GM18951 (cell line): ENCODE data around the gene HNRNPL.
"Not testable (repeated sequence)": the region's sequence is repeated elsewhere in the genome, so short reads cannot be mapped to it uniquely, and the experiment has no call there.

Experiments used
- POLR2A ChIP-seq: IDR thresholded peaks from 4 replicates; pipeline ENCODE4 v1.6.1; 2011; ENCODE audit warnings: mild to moderate bottlenecking; ENCODE audit not compliant: insufficient read length, insufficient read depth; ENCODE audit errors: extremely low read depth
- in situ Hi-C: fragments of 300-500 bp; cut with MboI; formaldehyde crosslinking; loops from one replicate; pipeline ENCODE4 v1.12.0; 2022; ENCODE audit warnings: low sequenced_read_pairs, mixed read lengths, inconsistent platforms; ENCODE audit not compliant: unreplicated experiment

Gene HNRNPL

DNA sequence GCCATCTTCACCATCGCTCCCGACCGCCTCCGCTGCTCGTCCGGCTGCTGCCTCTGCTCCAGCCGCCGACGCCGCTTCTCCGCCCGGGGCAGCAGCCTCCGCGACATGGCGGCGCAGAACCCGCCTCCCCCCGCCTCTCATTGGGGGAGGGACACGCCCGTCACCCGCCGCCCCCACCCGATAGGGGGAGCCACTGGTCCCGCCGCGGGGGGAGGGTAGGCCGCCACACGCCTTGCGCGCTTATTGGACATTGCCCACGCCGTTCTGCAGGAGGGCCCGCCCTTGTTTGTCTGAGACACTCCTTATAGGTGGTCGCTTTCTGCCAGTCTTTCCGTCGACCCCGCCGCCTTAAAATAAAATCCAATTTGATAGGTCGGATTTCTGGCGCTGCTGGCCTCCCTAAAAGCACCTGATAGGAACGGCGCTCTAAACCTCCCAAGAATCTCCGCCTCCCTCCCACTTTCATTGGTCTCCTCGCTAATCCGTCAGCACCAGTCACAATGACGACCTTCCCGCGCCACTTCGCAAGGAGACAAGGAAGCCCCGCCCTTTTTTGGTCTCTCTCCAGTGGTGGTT is at the start of gene HNRNPL:
TSS of gene HNRNPL (minus strand) at position 127 of the 576 bp plus-strand sequence. CDS start at position 107, 20 bp downstream.
- in situ Hi-C loops, result no loop called here
- TF ChIP-seq POLR2A, result peak; percentile 93

DNA sequence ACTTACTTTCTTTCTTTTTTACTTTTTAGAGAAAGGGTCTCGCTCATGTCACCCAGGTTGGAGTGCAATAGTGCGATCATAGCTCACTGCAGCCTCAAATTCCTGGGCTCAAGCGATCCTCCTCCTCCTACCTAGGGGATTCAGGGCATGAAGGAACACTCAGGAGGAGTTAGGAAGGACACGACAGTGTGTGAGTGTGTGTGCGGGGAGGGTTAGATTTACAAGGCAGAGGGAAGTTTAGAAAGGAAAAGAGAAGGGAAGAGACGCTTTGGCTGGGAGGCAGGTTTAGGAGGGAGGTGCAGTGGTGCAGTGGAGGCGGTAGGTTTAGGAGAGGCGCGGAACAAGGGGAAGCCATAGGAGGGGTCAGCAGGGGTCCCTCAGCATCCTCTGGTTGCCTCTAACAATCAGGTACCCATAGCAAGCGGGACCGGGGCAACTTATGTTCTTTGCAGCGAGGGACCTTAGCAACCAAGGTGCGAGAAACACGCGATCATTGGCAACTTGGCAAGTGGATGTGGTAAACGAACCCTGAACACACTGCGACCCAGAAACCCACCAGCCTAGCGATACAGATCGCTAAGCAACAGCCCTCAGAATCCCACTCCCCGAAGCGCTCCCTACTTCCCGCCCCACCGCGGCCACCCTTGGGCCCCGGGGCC is 49.1 kb upstream of the HNRNPL start:
- in situ Hi-C loops, result no loop called here
- no peak for TF ChIP-seq POLR2A

DNA sequence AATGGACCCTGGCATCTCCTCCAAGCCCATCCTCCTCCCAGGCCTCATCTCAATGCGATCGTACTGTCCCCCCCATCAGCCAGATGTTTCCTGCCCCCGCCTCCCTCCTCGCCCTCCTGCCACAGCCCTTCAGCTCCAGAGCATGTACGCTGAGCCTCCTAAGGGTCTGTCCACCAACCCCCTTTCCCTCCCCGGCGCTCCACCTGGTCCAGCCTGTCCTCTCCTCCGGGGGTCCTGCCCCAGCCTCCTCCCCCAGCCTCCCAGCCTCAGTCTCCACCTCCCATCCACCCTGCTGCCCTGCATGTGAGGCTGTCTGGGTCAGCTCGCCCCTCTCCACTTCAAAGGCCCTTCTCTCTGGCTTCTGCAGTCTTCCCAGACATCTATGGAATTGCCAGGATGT is 45.2 kb upstream of the HNRNPL start:
- TF ChIP-seq POLR2A, result no peak

GRCh38 chr19:38893341-38893771 is 43.6 kb upstream of the HNRNPL start:
- in situ Hi-C loops, result no loop called here
- TF ChIP-seq POLR2A, result no peak

More for the DNA sequence above, 45.2 kb upstream of the HNRNPL start:
- in situ Hi-C loops, result no loop called here

DNA sequence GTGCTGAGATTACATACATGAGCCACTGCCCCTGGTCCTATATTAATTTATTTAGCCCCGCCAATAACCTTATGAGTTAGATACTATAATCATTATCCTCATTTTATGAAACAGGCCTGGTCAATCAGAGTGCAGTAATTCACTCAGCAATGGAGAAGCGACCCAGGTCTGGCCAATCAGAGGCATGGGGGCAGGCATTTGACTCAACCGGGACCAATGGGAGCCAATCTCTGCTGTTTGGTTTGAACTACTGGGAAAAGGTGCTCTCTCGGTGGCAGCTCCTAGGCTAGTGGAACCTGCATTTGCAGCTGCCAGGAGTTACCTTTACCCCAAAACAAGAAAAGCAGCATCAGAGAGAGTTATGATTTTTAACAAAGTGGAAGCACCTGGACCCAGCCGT is 43.1 kb upstream of the HNRNPL start:
- in situ Hi-C loops, result no loop called here
- no peak for TF ChIP-seq POLR2A

- no peak for TF ChIP-seq POLR2A
These were observed 42.0 kb upstream of the HNRNPL start for GRCh38 chr19:38891771-38892170.

GRCh38 chr19:38890686-38891085 is 40.9 kb upstream of the HNRNPL start:
- in situ Hi-C loops, result no loop called here

More at GRCh38 chr19:38891771-38892170, 42.0 kb upstream of the HNRNPL start:
- in situ Hi-C loops, result no loop called here

GRCh38 chr19:38889803-38890202 is 40.0 kb upstream of the HNRNPL start:
- no peak for TF ChIP-seq POLR2A
- in situ Hi-C loops, result no loop called here

More at GRCh38 chr19:38890686-38891085, 40.9 kb upstream of the HNRNPL start:
- no peak for TF ChIP-seq POLR2A

DNA sequence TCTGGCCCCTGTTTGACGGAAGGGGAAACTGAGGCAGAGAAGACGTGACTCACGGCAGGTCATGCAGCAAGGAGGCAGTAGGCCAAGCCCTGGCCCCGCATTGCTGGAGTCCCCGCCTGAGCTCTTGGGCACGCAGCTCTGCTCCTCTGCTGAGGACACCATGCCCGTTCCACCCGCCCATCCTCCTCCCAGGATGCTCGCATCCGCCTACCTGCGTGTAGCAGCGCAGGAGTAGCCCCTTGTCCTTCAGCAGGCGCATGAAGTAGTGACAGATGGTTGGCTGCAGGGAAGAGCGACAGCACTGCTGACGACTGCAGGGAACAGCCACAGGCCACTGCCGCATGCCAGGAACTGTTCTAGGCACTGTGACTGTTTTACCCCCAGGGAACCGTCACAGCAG is 39.1 kb upstream of the HNRNPL start:
- no peak for TF ChIP-seq POLR2A
- in situ Hi-C loops, result no loop called here

DNA sequence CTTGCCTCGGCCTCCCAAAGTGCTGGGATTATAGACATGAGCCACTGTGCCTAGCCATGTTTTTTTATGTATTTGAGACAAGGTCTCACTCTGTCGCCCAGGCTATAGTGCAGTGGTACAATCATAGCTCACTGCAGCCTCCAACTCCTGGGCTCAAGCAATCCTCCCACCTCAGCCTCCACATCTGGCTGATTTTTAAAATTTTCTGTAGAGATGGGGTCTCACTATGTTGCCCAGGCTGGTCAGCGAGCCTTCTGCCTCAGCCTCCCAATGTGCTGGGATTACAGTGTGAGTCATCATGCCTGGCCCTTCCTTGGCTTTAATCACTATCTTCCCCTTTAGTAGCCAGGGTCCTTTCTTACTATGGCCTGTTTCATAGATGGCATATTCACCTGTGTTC is 34.9 kb upstream of the HNRNPL start:
- in situ Hi-C loops, result not testable (repeated sequence)

DNA sequence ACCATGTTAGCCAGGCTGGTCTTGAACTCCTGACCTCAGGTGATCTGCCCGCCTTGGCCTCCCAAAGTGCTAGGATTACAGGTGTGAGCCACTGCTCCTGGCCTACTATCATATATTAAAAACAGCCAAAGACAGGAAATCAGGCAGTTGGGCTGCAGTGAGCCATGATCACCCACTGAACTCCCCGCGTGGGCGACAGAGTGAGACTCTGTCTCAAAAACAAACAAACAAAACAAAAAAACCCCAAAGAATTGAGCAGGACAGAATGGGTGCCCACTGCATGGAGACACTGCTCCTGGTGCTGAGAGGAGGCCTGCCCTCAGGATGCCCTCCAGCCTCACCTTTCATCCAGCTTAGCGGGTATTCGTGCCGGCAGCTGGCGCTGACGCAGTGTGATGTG is 33.5 kb upstream of the HNRNPL start:
- in situ Hi-C loops, result no loop called here

DNA sequence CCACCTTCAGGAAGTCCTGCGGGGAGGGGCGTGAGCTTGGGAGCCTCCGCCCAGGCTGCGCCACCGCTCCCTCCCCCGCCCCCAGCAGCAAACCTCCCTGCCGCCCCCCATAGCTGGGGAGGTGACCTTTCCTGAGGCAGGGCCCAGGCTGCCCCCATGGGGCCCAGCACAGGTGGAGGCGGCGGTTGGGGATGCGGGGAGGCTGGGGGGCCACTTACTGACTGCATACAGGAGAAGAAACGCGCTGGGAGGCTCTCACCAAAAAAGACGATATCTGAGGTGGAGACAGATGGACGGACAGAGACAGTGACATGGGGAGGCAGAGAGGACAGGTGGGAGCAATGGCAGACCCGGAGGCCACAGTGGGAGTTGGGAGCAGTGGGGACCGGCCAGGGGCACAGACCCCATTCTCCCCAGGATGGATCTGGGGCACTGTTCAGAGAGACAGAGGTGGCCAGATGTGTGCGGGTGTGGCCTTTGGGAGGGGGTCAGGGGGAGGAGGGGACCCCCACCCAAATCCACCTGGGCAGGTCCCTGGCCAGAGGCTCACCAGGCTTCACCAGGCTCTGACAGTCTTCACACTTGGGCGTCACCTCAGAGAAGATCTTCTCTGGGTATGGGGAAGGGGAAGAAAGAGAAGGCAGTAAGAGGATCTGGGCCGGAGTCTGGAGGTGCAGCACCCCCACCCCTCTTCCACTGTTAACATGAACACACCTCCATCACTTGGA is 31.3 kb upstream of the HNRNPL start:
- in situ Hi-C loops, result no loop called here
- no peak for TF ChIP-seq POLR2A

More for the DNA sequence above, 33.5 kb upstream of the HNRNPL start:
- TF ChIP-seq POLR2A, result no peak

GRCh38 chr19:38880076-38880881 is 30.5 kb upstream of the HNRNPL start:
- in situ Hi-C loops, result no loop called here
- TF ChIP-seq POLR2A, result no peak
